CD4-positive, CD25-positive, alpha-beta regulatory T cell (primary cell): Measurements from ENCODE around the gene ATP8A2. TPM values are rescaled to one million over a fixed set of nuclear protein-coding genes. Genes with fewer than 3 reads are reported as not detected.

Experiments
- ATAC-seq, 2 donors: fragments of 150-1000 bp; cut with Tn5 transposase; one replicate each; pipeline ENCODE4 v1.10.0; 2021; ENCODE audit warnings: low read depth in 2 of 2, moderate number of reproducible peaks in 2 of 2, moderate library complexity in 1 of 2
- DNase-seq, 3 donors: peaks; one replicate each; pipeline versions ENCODE4 v3.0.0 to v3.0.0-alpha.2; 2012 to 2022; ENCODE audit warnings: mixed read lengths in 1 of 3
- H3K27ac ChIP-seq: one replicate; pipeline ENCODE4 v1.7.0; 2013; ENCODE audit warnings: mild to moderate bottlenecking, low read length; ENCODE audit not compliant: insufficient read depth, poor library complexity, severe bottlenecking
- H3K27me3 ChIP-seq: one replicate; pipeline ENCODE4 v1.7.0; 2013; ENCODE audit warnings: low read length; ENCODE audit not compliant: control insufficient read depth, insufficient read depth
- H3K36me3 ChIP-seq: one replicate; pipeline ENCODE4 v1.7.0; 2013; ENCODE audit warnings: mild to moderate bottlenecking, low read length, moderate library complexity; ENCODE audit not compliant: control insufficient read depth, insufficient read depth
- H3K4me1 ChIP-seq: 2 replicates; pipeline ENCODE4 v1.7.0; 2013; ENCODE audit warnings: mild to moderate bottlenecking, low read length; ENCODE audit not compliant: insufficient read depth, control insufficient read depth, poor library complexity, severe bottlenecking
- H3K4me3 ChIP-seq: one replicate; pipeline ENCODE4 v1.7.0; 2013; ENCODE audit warnings: low read depth, mild to moderate bottlenecking, low read length, moderate library complexity
- H3K9me3 ChIP-seq, 2 experiments: 1 replicate in 1 of 2; 2 replicates in 1 of 2; pipeline ENCODE4 v1.7.0; 2013; ENCODE audit warnings: low read length in 2 of 2, mild to moderate bottlenecking in 1 of 2, moderate library complexity in 1 of 2; ENCODE audit not compliant: control insufficient read depth in 2 of 2
- H3K27ac Mint-ChIP-seq, 3 donors: one replicate each; pipeline ENCODE4 v1.8.0; 2020 to 2022; ENCODE audit warnings: mild to moderate bottlenecking in 3 of 3, mixed read lengths in 3 of 3, moderate library complexity in 2 of 3
- H3K27me3 Mint-ChIP-seq: one replicate; pipeline ENCODE4 v1.8.0; 2022; ENCODE audit warnings: mild to moderate bottlenecking, mixed read lengths
- H3K36me3 Mint-ChIP-seq: one replicate; pipeline ENCODE4 v1.8.0; 2020; ENCODE audit warnings: mixed read lengths
- H3K4me1 Mint-ChIP-seq, 4 donors: one replicate each; pipeline ENCODE4 v1.8.0; 2020 to 2022; ENCODE audit warnings: mixed read lengths in 4 of 4, mild to moderate bottlenecking in 1 of 4
- H3K4me3 Mint-ChIP-seq, 4 donors: one replicate each; pipeline ENCODE4 v1.8.0; 2020 to 2022; ENCODE audit warnings: mild to moderate bottlenecking in 4 of 4, mixed read lengths in 4 of 4, moderate library complexity in 3 of 4
- H3K9me3 Mint-ChIP-seq, 7 donors: one replicate each; pipeline ENCODE4 v1.8.0; 2020 to 2022; ENCODE audit warnings: mixed read lengths in 7 of 7, mild to moderate bottlenecking in 3 of 7, moderate library complexity in 2 of 7
- polyA plus RNA-seq, 4 donors: library from polyadenylated mRNA; unstranded; fragments of 300-500 nt; fragmentation: Illumina TruSeq; gene quantifications; one replicate each; pipeline ENCODE4 v1.2.3, GENCODE V29; 2021
- total RNA-seq: library from RNA; stranded (reverse); gene quantifications from one replicate; pipeline ENCODE4 v1.2.3, GENCODE V29; 2022

The ATP8A2 gene
- total and polyA plus RNA-seq, 5 donors from 2014 or later: 0.29 to 0.68 (median 0.55) TPM

DNA sequence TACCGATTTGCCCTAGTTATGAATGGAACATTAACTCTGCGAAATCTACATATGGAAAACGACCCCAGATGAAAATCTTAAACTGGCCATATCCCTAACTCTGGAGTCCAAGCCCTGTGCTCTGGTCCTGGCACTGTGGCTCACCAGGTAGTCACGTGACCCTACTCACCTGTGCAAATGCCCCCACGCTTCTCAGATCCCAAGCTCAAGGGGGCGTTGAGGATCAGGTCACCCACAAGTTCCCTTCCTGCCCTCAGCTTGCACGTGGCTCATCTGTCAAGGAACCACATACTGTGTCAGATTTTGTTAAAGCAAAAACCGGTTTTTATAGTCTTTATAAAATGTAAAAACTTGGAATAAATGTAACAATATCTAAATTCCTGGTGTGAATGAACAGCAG, 356.0 kb downstream of the ATP8A2 start:
- Mint-ChIP-seq H3K9me3 (peaks cover 0 to 3% (median 0%) of the 10 kb centered on the region in 7 donors), H3K36me3 (no peaks in the 10 kb centered on the region), H3K27me3 (no peaks in the 10 kb centered on the region), H3K4me3 (no peak overlapping the region), H3K4me1 (peaks cover 0 to 7% (median under 1%) of the 10 kb centered on the region in 4 donors), H3K27ac (no peak overlapping the region)
- no peak overlapping the region for H3K27ac ChIP-seq
- no peaks in the 10 kb centered on the region for H3K9me3 ChIP-seq
- ATAC-seq (no peak), DNase-seq (no peak)
- H3K4me1 ChIP-seq: no peaks in the 10 kb centered on the region
- H3K4me3 ChIP-seq: no peak overlapping the region
- no peaks in the 10 kb centered on the region for H3K36me3 ChIP-seq
- H3K27me3 ChIP-seq: no peaks in the 10 kb centered on the region

DNA sequence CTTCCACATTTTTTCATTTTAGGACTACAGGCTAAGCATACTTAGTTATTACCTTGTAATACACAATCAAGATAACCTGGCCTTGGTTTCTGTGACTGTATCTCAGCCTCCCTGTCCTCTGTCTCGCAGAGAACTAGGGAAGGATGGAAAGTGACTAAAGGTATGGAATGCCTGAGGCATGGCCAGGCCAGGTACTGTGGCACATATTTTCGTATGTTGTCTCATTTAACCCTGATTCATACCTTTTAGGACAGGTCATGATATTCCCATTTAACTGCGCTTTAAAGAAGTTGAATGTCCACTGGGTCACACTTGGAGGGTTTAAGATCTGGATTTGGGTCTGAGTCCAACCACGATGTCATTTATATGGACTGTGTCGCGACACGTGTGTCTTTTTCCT, 357.4 kb downstream of the ATP8A2 start:
- no peak overlapping the region for H3K4me3 ChIP-seq
- peaks cover 0 to 3% (median 0%) of the 10 kb centered on the region in 7 donors for H3K9me3 Mint-ChIP-seq
- ATAC-seq: no peak

DNA sequence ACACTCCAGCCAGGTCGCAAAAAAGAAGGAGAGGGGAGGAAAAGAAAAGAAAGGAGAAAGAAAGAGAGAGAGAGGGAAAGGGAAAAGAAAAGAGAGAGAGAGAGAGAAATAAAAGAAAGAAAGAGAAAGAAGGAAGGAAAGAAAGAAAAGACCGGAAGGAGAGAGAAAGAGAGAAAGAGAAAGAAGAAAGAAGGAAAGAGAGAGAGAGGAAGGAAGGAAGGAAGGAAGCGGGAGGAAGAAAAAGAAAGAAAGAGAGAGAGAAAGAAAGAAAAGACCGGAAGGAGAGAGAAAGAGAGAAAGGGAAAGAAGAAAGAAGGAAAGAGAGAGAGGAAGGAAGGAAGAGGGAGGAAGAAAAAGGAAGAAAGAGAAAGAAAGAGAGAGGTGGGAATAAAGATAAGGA, 359.3 kb downstream of the ATP8A2 start:
- peaks cover 0 to 6% (median 0%) of the 10 kb centered on the region in 4 donors for H3K4me1 Mint-ChIP-seq
- no peaks in the 10 kb centered on the region for H3K36me3 ChIP-seq
- H3K9me3 Mint-ChIP-seq: peaks cover 0 to 4% (median 0%) of the 10 kb centered on the region in 7 donors
- ATAC-seq (no peak), DNase-seq (no peak)
- H3K4me3 ChIP-seq: no peak overlapping the region
- no peaks in the 10 kb centered on the region for H3K27me3 ChIP-seq
- H3K36me3 Mint-ChIP-seq: no peaks in the 10 kb centered on the region
- no peaks in the 10 kb centered on the region for H3K9me3 ChIP-seq
- no peak overlapping the region for H3K27ac ChIP-seq
- no peak overlapping the region for H3K4me3 Mint-ChIP-seq
- H3K4me1 ChIP-seq: no peaks in the 10 kb centered on the region
- no peaks in the 10 kb centered on the region for H3K27me3 Mint-ChIP-seq
- H3K27ac Mint-ChIP-seq: no peak overlapping the region

More for the DNA sequence above, 357.4 kb downstream of the ATP8A2 start:
- Mint-ChIP-seq H3K36me3 (no peaks in the 10 kb centered on the region), H3K27ac (no peak overlapping the region), H3K27me3 (no peaks in the 10 kb centered on the region), H3K4me1 (peaks cover 0 to 7% (median 4%) of the 10 kb centered on the region in 4 donors), H3K4me3 (no peak overlapping the region)
- Histone ChIP-seq H3K27ac (no peak overlapping the region), H3K9me3 (no peaks in the 10 kb centered on the region), H3K4me1 (no peaks in the 10 kb centered on the region), H3K36me3 (no peaks in the 10 kb centered on the region), H3K27me3 (no peaks in the 10 kb centered on the region)
- DNase-seq: no peak

DNA sequence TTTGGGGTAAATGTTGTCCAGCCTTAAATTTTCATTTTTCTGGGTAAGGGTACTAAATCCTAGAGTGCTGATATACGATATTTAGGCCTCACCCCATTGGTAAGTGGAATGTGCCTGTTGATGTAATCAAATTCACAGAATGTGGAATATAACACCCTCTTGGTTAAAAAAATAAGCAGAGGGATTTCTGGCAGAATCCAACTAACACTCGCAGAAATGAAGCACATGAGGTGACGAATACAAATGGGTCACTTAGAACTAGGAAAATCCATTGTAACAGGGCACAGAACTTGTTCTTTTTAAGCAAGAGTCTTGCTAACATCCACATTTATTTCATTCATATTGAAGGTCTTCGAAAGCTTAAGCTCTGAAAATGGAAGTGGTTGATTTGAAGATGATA, 359.8 kb downstream of the ATP8A2 start:
- Mint-ChIP-seq H3K9me3 (peaks cover 0 to 4% (median 0%) of the 10 kb centered on the region in 7 donors), H3K27ac (no peak overlapping the region), H3K4me1 (peaks cover 0 to 6% (median 0%) of the 10 kb centered on the region in 4 donors), H3K27me3 (no peaks in the 10 kb centered on the region), H3K36me3 (no peaks in the 10 kb centered on the region), H3K4me3 (no peak overlapping the region)
- Histone ChIP-seq H3K27ac (no peak overlapping the region), H3K4me3 (no peak overlapping the region), H3K27me3 (no peaks in the 10 kb centered on the region), H3K4me1 (no peaks in the 10 kb centered on the region), H3K9me3 (no peaks in the 10 kb centered on the region), H3K36me3 (no peaks in the 10 kb centered on the region)
- ATAC-seq: no peak
- no peak for DNase-seq

DNA sequence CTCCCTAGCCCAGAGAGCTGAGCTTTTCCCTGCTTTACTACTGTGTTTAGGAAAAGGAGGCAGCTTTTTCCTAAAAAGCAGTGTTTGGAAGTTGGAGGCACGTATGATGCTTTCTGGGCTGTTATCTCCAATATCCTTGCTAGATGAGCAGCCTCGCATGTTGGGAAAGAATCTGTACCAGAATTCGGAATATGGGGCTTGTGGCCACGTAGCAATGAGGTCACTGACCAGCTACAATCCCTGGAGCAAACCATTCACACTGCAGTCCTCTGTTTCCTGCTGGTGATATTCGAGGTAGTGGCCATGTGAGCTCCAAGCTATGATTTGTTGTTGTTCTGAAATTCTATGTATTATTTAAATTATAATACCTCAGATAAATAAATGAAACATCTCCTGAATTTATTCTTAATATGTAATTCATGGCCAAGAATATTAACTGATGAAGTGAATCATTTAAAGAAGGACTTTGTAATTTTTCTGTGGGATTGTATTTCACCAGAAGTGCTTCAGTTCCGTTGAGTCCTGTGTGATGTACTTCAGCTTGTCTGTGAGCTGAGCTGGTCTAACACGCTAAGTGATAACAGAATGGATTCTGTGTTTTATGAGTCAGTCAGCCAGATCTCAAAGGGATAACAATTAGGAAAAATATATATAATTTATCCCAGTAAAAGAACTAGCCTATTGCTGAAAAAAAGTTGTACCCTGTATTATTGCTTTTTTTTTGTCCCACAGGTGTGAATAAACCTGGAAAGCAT, 360.5 kb downstream of the ATP8A2 start:
- Mint-ChIP-seq H3K27me3 (no peaks in the 10 kb centered on the region), H3K9me3 (peaks cover 0 to 5% (median 0%) of the 10 kb centered on the region in 7 donors), H3K4me3 (no peak overlapping the region), H3K4me1 (peaks cover 0 to 6% (median 0%) of the 10 kb centered on the region in 4 donors), H3K36me3 (no peaks in the 10 kb centered on the region), H3K27ac (no peak overlapping the region)
- DNase-seq: no peak
- Histone ChIP-seq H3K27ac (no peak overlapping the region), H3K4me1 (no peaks in the 10 kb centered on the region), H3K36me3 (no peaks in the 10 kb centered on the region), H3K9me3 (no peaks in the 10 kb centered on the region), H3K4me3 (no peak overlapping the region), H3K27me3 (no peaks in the 10 kb centered on the region)
- ATAC-seq: no peak

DNA sequence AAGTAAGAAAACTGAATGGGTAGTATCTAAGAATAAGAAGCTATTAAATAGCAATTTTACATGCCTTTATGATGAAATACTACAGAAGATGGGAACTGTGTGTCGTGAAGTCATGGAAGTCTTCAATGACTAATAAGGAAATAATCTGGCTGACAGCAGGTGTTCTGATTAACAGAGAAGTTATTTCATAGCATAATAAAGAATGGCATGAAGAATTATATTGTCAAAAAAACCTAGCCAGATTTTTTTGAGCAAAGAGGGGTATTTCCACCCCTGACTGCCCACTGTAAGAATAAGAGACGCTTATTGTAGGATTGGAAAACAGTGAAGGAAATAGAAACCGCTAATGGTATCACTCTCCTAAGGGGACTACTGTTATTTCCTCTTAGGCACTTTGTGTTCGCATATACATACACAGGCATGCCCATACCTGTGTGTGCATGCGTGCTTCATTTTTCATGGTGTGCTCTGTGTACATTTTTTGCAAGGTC, 361.3 kb downstream of the ATP8A2 start:
- Histone ChIP-seq H3K4me3 (no peak overlapping the region), H3K36me3 (no peaks in the 10 kb centered on the region), H3K27me3 (no peaks in the 10 kb centered on the region), H3K9me3 (no peaks in the 10 kb centered on the region), H3K27ac (no peak overlapping the region), H3K4me1 (no peaks in the 10 kb centered on the region)
- H3K4me3 Mint-ChIP-seq: no peak overlapping the region
- H3K9me3 Mint-ChIP-seq: peaks cover 0 to 5% (median 0%) of the 10 kb centered on the region in 7 donors
- DNase-seq: no peak
- H3K36me3 Mint-ChIP-seq: no peaks in the 10 kb centered on the region
- no peaks in the 10 kb centered on the region for H3K27me3 Mint-ChIP-seq
- ATAC-seq: no peak
- H3K4me1 Mint-ChIP-seq: peaks cover 0 to 6% (median 0%) of the 10 kb centered on the region in 4 donors
- H3K27ac Mint-ChIP-seq: no peak overlapping the region

DNA sequence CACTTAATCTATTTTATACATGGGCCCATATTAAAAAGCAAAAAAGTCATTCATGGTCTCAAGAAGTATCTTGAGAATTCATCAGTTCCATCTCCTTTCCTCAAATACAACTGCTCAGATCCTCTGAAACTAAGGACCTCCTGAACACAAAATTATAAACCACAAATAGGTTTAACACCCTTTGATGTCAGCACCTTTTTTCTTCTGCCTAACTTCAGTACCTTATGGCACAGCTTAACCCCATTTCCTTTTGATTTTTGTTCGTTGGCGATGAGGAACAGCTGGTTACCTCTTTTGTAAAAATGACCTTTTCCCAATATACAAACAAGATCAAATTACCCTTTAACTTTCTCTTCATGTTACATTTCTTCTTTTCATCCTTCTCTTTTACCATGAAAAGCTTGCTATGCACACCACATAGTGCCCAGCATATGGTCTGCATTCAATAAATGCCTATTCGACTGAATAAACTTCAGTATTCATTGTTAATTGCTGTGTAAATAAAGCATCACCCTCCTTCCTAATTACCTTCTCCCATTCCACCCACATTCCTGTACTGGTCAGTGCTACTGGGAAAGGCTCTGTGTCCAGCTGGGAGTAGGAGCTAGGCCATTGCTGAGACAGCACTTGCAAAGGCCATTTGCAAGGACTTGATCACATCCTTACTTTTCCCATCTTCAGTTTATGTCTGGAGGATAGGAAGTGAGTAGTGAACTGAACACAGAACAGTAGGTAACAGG, 362.1 kb downstream of the ATP8A2 start:
- H3K9me3 Mint-ChIP-seq: peaks cover 0 to 5% (median 0%) of the 10 kb centered on the region in 7 donors
- H3K27me3 Mint-ChIP-seq: no peaks in the 10 kb centered on the region
- H3K36me3 Mint-ChIP-seq: no peaks in the 10 kb centered on the region
- no peaks in the 10 kb centered on the region for H3K36me3 ChIP-seq
- peaks cover 0 to 6% (median 3%) of the 10 kb centered on the region in 4 donors for H3K4me1 Mint-ChIP-seq
- H3K27ac Mint-ChIP-seq: no peak overlapping the region
- H3K4me1 ChIP-seq: no peaks in the 10 kb centered on the region
- no peak for ATAC-seq
- no peaks in the 10 kb centered on the region for H3K9me3 ChIP-seq
- H3K27ac ChIP-seq: no peak overlapping the region
- DNase-seq: no peak
- H3K4me3 ChIP-seq: no peak overlapping the region
- no peaks in the 10 kb centered on the region for H3K27me3 ChIP-seq
- H3K4me3 Mint-ChIP-seq: no peak overlapping the region
